Prostate gland (tissue), 2 donors: Measurements from ENCODE around the gene OTOG.

Experiments
- POLR2A ChIP-seq: fragments of 450-650 bp; IDR thresholded peaks from one replicate; pipeline ENCODE4 v1.6.1; 2016; ENCODE audit warnings: antibody characterized with exemption, mild to moderate bottlenecking
- POLR2AphosphoS5 ChIP-seq: sonication (generic); formaldehyde crosslinking; IDR thresholded peaks from one replicate; pipeline ENCODE4 v1.6.1; 2017; ENCODE audit warnings: antibody characterized with exemption
- TF ChIP-seq, protein P1 (sequence below), 4 experiments: fragments of 200-600 bp in 2 of 4; fragments of 450-650 bp in 2 of 4; sonication (generic) in 2 of 4; IDR thresholded peaks; 1 replicate in 3 of 4; 2 replicates in 1 of 4; pipeline ENCODE4 v1.5.1; 2016 to 2019; ENCODE audit warnings: antibody characterized with exemption in 4 of 4, mild to moderate bottlenecking in 2 of 4, moderate library complexity in 2 of 4

DNA sequence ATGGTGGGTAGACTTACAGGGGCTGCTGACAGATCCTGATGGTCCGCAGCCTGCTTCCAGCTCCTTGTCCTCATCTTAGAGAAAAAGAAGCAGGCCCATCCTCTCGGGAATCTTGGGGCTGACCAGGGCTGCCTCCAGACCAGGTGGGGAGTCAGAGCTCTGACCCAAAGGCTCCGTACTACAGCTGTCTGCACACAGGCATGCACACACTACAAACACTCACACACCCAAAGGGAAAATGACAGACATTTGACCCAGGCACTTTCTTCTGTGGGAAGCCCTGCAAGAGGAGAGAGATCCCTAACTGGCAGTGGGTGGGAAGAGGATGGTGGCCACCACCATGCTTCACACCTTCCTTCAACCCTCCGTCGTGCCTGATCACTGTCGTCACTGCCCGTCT, 125.4 kb downstream of the OTOG start:
- TF ChIP-seq, protein P1, sequence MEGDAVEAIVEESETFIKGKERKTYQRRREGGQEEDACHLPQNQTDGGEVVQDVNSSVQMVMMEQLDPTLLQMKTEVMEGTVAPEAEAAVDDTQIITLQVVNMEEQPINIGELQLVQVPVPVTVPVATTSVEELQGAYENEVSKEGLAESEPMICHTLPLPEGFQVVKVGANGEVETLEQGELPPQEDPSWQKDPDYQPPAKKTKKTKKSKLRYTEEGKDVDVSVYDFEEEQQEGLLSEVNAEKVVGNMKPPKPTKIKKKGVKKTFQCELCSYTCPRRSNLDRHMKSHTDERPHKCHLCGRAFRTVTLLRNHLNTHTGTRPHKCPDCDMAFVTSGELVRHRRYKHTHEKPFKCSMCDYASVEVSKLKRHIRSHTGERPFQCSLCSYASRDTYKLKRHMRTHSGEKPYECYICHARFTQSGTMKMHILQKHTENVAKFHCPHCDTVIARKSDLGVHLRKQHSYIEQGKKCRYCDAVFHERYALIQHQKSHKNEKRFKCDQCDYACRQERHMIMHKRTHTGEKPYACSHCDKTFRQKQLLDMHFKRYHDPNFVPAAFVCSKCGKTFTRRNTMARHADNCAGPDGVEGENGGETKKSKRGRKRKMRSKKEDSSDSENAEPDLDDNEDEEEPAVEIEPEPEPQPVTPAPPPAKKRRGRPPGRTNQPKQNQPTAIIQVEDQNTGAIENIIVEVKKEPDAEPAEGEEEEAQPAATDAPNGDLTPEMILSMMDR (IDR thresholded peaks at IDR 0.05) = no peak
- TF ChIP-seq POLR2A (no peak), POLR2AphosphoS5 (no peak)
